HG03196 (cell line): ENCODE results near the gene PEPD.
A peak's percentile ranks its signal among the peaks of the same experiment; 100 is the strongest.

Experiments
- ATAC-seq: cut with Tn5 transposase; IDR thresholded peaks from one replicate; pipeline ENCODE4 v1.9.1; 2021; ENCODE audit not compliant: unreplicated experiment

The PEPD gene

GRCh38 chr19:33388725-33389420, 132.7 kb downstream of the PEPD start:
- no peak for ATAC-seq

GRCh38 chr19:33388231-33388724, 133.3 kb downstream of the PEPD start:
- ATAC-seq = no peak

- ATAC-seq = no peak
These were observed 134.0 kb downstream of the PEPD start for GRCh38 chr19:33387351-33388230.

DNA sequence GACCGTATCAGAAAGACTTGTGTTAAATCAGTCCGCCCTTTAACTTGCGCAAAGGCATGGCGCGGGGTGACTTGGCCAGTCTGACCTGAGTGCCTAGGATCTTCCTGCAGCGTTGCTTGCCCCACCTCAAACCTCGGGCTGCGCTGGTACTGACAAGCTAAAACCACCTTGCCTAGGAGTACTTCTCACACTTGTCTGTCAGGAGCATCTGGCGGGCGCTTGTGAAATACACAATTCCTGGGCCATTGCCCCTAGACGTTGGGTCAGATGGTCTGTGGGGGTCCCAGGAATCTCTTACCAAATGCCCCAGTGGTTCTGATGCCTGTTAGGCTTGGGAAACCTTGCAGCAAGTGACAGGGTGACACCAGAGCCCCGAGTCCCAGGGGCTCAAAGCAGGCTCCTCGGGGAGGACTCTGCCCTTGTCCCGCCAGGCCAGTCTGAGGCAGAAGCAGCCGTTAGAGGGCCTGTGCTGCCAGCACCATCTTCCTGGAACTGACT, 135.2 kb downstream of the PEPD start:
- ATAC-seq = no peak

- ATAC-seq = no peak
These were observed 135.6 kb downstream of the PEPD start for GRCh38 chr19:33385956-33386355.

DNA sequence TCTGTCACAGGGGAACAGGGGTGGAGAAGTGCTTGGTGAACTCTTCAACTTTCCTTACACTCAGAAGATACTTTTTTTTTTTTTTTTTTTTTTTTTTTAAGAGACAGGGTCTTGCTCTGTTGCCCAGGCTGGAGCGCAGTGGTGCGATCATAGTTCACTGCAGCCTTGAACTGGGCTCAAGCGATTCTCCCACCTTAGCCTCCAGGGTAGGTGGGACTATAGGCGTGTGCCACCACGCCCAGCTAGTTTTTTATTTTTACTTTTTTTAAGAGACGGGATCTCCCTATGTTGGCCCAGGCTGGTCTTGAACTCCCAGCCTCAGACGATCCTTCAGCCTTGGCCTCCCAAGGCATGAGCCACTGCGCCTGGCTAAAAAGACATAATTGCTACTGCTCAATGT, 136.6 kb downstream of the PEPD start:
- no peak for ATAC-seq

DNA sequence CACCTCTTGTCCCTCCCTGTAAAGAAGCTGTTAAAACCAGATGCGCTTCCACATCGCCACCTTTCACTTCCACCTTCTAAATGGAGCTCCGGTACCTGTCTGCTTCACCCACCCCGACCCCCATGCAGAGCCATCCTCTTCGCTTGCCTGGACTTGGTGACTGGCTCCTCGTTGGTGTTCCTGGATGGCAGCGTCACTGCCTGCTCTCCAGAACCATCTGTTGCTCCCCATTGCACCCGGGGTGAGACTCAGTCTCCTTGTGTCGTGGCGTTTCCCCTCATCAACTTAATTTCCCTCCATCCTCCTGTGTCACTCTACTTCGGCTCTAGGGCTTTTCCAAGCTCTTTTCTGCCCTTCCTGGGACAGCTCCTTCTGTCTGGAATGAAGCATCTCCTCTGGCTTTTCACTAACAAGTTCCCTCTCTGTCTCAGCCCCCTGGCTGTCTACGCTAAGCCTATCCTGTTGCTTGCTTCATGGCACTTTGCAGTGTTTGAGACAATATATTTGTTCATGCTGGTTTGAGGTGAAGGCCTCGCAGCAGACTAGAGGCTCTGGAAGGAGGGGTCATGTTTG, 137.8 kb downstream of the PEPD start:
- no peak for ATAC-seq

DNA sequence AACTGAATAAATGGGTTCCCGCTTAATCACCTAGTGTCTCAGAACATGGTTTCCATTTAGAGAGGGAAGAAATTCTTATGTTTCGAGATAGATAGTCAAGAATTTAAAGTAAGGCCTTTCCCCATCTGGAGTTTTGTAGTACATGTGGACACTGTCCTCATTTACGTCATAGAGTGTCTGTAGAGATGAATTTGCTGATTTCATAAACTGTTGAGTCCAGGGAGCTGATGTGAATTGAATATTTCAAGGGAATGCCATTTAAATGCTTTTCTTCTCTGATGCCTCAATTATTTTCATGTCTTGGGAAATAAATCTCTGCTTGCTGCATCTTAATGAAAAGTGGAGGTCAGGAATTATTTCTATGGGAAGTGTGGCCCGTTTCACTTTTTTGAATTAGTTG, 138.6 kb downstream of the PEPD start:
- ATAC-seq = no peak

GRCh38 chr19:33382006-33382405, 139.6 kb downstream of the PEPD start:
- no peak for ATAC-seq

DNA sequence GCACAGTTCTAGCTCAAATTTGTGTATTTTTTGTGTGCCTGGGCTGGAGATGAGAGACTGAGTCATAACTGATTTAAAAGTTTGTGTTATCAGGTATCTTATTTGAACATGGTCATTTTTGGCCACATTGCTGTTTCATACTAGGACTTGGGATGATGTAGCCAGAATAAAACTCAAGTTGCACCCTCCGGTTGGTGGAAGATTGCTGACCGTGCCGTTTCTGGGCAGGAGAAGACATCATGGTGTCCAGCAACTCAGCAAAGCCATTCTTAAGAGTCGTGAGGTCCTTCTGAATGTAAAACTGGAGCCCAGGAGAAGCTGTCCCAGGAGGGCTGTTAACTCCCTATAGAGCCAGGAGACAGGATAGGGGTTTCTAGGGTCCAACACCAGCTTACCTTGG, 140.5 kb downstream of the PEPD start:
- no peak for ATAC-seq

GRCh38 chr19:33379151-33379829, 142.3 kb downstream of the PEPD start:
- ATAC-seq = no peak

GRCh38 chr19:33377586-33378475, 143.8 kb downstream of the PEPD start:
- ATAC-seq = no peak

DNA sequence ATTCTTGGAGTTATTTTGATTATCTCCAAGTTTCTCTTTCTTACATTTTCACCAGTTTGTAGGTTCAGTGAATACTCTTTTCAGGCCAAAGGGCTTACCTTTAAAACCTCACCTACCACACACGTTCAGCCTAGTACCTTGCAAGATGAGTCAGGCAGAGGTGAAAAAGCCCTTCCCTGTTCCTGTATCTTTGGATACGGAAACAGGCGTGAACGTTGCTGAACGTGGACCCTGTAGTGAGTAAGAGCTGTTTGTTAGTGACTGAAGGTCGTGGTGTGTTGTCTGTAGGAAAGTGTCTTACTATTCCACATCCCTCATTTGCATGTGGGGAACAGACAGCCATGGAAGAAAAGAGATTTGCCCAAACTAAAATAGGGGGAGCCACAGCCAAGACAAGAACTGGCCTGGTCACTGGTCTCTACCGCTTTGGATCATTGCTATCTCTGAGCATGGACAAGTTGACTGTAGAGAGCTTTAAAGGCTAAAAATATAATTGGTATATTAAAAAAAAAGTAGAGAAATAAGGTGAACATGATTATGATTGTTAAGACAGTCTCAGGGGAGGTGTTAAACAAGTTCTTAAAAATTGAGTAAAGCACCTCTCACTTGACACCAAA, 144.5 kb downstream of the PEPD start:
- ATAC-seq = no peak

GRCh38 chr19:33376423-33376822, 145.2 kb downstream of the PEPD start:
- ATAC-seq = no peak

DNA sequence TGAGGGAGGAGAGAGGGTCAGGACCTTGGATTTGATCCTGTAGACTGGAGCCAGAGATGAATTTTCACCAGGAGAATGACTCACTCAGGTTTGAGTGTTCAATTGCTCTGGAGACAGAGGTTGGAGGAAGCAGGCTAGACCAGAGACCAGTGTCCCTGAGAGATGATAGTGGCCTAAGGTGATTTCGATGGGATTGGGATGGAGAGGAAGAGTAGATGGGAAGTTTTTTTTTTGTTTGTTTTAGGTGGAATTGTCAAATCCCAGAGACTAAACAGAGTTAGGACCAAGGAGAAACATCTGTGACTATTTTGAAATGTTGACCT, 145.8 kb downstream of the PEPD start:
- ATAC-seq = no peak

GRCh38 chr19:33375156-33375836, 146.3 kb downstream of the PEPD start:
- ATAC-seq = no peak

DNA sequence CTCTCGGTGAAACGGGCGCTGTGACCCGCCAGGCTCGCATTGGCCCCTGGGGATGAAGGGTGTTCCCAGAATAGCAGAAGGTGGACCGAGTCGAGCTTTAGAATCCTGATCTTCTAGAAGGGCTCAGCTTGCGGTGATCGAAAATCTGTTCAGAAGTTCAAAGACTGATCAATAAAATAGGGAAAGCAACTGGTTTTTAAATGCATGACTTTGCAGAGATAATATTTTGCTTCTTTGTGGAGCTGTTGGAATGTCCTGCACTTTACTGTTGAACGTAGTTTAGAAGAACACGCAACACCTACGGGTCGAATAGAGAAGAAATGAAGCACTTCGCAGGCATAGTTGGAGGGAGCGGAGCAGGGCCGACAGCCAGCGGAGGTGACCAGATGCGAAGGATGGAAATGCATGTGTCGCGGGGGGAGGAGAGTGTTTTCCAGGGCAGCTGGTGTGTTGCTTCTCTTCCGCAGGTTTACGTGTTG, 147.3 kb downstream of the PEPD start:
- ATAC-seq = no peak

DNA sequence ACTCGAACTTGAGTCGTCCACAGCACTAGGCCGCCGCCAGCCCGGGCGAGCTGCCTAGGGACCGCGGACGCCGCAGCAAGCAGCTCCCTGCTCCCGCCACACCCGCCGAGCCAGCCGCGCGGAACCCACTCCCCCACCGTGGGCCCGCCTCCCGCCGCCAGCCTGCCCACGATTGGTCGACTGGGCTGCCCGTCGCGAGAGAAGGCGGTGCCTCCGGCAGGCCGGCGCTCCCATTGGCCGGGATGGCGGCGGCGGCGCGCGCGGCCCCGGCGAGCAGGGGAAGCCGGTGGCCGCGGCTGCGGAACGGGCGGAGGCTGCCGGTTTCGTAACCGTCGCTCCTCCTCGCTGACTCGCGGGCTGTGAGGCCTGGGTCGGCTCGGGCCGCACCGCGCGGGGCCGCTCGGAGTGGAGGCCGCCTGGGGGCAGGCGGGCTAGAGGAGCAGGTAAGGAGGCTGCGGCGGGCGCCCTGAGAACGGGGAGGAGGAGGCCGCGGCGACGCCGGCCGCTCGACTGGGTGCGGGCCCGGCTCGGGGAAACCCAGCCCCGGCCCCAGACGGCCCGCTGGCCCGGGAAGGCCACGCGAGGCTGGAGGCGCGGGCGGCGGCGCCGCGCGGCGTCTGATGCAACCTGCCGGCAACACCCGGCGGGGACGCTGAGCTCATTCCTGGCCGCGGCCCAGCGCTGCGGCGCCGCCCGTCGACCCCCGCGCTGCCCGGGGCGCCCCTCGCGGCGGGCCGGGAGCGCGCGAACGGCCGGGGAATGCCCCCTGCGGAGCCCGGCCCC, 147.9 kb downstream of the PEPD start, which contains the start of gene CEBPG:
TSS of gene CEBPG (plus strand) at position 257 of the 783 bp plus-strand sequence. CDS start 5,531 bp downstream, outside the sequence.
- peak; percentile 87 for ATAC-seq
